Measurements from ENCODE around the gene ANKRD13B.
A peak's percentile ranks its signal among the peaks of the same experiment; 100 is the strongest.

ANKRD13B gene

DNA sequence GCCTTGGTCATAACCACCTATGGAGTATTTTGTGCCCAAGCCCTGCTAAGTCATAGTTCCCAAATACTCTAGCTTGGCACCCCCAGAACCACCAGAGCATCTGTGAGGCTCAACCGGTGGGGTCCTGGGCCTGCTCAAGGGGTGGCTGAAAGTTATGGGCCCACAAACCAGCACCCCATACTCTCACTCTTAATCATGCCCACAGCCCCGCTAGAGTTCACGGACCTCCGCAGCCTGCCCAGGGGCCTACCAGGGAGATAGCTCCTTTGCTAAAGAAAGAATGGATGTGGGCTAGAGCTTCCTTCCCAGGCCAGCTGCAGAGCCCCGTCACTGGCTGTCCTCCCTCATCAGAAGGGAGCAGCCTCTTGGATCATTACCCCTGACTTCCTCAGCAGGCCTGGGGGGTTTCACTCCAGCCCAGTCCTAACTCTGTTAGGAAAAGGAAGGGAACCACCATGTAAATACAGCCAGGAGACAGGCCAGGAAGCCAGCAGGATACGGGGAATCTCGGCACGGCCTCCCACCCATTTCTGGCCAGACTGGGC, 4.8 kb upstream of the ANKRD13B start:
- Histone ChIP-seq H3K9me3 (ENCODE audit: severe bottlenecking) (no peaks in the 10 kb centered on the region), H3K27ac (no peak overlapping the region)
- DNase-seq: no peak

DNA sequence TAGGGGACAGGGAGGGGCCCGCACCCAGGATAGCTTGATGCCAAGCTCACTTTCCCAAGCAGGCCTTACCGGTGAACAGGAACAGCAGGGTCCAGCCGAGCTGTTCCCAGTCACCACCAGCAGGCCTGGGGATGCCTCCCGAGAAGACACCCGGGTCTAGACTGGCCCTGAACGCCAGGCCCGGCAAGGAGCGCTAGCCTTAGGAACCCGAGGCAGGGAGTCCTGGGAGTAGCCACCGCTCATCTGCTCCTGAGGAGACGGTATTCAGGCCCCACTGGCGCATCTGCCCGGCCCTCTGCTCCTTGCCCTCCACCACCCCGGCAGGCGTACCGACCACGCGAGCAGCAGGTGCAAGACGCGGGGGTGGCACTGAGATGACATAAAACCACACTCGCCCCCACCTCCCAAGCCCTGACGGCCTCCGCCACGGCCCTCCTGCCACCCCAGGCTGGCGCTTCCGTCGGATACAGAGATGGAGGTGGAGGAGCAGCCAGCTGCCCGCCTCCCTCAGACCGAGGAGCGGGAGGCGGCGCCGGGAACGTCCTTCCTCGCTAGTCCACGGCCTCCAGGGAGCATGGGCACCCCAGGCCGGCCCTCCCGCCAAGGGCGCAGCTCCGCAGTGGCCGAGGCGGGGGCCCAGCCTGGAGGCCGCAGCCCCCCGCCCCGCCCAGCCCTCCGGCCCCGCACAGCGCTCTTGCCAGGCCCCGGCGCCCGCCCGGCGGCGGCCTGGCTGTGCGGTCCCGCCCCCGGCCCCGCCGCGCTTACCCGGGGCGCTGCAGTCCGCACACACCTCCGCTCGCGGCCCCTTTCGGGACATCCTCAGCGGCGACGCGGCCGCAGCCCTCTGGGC, 4.1 kb upstream of the ANKRD13B start:
- peak overlapping the region; percentile 51 for H3K27ac ChIP-seq
- no peaks in the 10 kb centered on the region for H3K27me3 ChIP-seq (ENCODE audit: insufficient read depth, low read depth, severe bottlenecking)
- no peak for DNase-seq
- H3K9me3 ChIP-seq (ENCODE audit: severe bottlenecking): no peaks in the 10 kb centered on the region
- H3K4me3 ChIP-seq (ENCODE audit: low read depth, low read length): peak overlapping the region; percentile 59
- TF ChIP-seq, protein P1, sequence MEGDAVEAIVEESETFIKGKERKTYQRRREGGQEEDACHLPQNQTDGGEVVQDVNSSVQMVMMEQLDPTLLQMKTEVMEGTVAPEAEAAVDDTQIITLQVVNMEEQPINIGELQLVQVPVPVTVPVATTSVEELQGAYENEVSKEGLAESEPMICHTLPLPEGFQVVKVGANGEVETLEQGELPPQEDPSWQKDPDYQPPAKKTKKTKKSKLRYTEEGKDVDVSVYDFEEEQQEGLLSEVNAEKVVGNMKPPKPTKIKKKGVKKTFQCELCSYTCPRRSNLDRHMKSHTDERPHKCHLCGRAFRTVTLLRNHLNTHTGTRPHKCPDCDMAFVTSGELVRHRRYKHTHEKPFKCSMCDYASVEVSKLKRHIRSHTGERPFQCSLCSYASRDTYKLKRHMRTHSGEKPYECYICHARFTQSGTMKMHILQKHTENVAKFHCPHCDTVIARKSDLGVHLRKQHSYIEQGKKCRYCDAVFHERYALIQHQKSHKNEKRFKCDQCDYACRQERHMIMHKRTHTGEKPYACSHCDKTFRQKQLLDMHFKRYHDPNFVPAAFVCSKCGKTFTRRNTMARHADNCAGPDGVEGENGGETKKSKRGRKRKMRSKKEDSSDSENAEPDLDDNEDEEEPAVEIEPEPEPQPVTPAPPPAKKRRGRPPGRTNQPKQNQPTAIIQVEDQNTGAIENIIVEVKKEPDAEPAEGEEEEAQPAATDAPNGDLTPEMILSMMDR (IDR thresholded peaks at IDR 0.05; ENCODE audit: low read depth, low read length): no peak
- H3K36me3 ChIP-seq: no peaks in the 10 kb centered on the region

More for the DNA sequence above, 4.8 kb upstream of the ANKRD13B start:
- peak overlapping the region; percentile 59 for H3K4me3 ChIP-seq (ENCODE audit: low read depth, low read length)
- H3K27me3 ChIP-seq (ENCODE audit: insufficient read depth, low read depth, severe bottlenecking): no peaks in the 10 kb centered on the region
- TF ChIP-seq, protein P1 (IDR thresholded peaks at IDR 0.05; ENCODE audit: low read depth, low read length): no peak
- H3K36me3 ChIP-seq: peaks cover 4% of the 10 kb centered on the region

DNA sequence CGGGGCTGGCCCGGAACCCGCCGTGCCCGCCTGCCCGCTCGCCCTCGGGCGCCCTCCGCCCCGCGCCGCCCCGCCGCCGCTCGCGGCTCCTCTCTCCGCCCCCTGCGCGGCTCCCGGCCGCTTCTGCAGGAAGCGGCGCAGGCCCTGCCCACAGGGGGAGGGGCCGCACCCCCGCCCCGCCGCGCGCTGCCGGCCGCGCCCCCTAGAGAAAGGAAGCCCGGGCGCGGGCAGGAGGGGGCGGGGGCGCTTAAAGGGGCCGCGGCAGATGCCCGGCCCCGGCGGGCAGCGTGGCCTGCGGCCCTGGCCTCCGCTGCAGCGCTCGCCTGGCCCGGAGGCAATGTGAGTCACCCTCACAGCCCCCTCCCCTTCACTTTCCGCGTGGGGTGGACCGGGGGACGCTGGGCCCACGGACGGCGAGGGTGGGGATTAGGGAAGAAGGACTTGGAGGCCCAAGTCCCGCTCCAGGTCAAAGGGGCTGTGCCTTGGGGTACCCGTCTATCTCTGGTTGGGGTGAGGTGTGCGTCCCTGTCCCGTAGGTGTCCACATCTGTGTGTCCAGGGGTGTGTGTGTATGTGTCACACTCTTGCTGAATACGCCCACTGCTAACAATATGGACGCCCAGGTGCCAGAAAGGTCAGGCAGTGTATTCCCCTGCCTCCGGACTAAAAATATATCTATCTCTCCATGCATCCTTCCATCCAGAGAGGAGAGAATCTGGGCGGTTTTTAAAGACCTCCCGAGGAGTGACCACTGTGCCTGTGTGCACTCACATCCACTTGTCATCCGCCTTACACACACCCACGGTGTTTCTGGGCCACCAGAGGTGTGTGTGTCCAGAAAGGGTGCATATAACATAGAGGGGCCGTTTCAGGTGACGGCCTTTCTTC, 3.2 kb upstream of the ANKRD13B start, which contains the start of gene GIT1:
Gene GIT1, minus strand, starts transcription at position 125 of the 887 bp plus-strand sequence. CDS start 270 bp downstream, outside the sequence.
- Histone ChIP-seq H3K4me3 (ENCODE audit: low read depth, low read length) (peak within 1 kb of the TSS; percentile 67), H3K36me3 (no peaks in the 10 kb centered on the region), H3K27me3 (ENCODE audit: insufficient read depth, low read depth, severe bottlenecking) (no peaks in the 10 kb centered on the region), H3K9me3 (ENCODE audit: severe bottlenecking) (no peaks in the 10 kb centered on the region), H3K27ac (peak within 1 kb of the TSS; percentile 94)
- peak; percentile 84 for DNase-seq
- TF ChIP-seq, protein P1 (IDR thresholded peaks at IDR 0.05; ENCODE audit: low read depth, low read length): no peak

DNA sequence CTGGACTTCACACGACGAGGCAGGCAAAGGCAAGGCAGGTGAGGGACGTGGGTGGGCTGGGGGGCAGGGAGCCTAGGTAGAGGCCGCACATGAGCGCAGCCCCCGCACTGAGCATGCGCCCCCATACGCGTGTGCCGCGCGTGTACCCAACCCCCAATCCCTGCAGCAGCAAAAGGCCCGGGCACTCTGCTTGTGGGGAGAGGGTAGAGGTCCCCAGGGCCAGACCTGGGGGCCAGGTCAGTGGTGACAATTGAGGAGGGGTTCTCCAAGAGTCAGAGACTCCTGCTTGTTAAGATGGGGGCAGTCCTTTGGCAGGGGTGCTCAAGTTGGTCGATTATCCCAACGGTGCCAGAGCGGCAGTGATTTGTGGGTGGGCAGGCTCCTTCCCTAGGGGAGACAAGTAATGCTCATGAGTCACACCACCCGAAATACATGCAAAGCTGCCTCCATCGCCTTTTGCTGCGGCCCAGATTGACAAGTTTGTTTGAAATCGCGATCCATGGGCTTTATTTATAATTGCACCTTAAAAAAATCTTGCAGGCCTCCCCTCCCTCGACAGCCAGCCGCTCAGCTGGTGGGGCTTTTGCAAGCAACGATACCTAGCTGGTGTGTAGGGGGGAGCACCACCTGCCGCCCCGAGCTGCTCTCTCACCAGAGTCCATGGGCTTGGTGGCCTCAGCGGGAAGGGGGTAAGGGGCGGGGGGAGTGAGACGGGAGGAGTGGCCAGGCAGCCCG, 2.4 kb upstream of the ANKRD13B start:
- TF ChIP-seq, protein P1 (IDR thresholded peaks at IDR 0.05; ENCODE audit: low read depth, low read length): no peak
- Histone ChIP-seq H3K27me3 (ENCODE audit: insufficient read depth, low read depth, severe bottlenecking) (no peaks in the 10 kb centered on the region), H3K36me3 (no peaks in the 10 kb centered on the region), H3K9me3 (ENCODE audit: severe bottlenecking) (no peaks in the 10 kb centered on the region), H3K27ac (peak overlapping the region; percentile 94), H3K4me3 (ENCODE audit: low read depth, low read length) (peak overlapping the region; percentile 67)
- peak; percentile 87 for DNase-seq

DNA sequence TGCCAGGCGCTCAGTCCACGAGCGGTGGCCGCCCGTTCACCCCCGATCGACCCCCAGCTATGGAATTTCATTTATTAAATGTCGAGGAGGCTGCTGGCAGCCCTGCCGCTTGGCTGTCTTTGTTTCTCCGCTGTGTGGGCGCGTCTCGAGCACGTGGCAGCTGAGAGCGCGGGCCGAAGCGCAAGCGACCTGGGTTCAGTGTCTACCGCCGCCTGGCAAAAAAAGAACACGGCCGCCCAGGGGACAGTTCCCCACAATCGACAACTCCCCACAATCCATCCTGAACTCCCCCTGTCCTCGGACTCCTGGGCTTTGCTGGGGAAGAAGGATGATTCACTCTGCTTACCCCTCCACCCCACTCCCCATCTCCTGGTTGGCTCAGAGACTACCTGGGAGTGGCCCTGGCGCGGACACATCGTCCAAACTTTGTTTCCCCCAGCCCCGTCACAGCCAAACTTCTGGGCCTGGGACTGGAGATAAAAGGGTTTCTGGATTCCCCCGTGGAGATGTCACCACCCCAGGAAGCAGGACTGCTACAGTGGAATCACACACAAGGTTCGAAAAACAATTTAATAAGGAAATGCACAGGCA, 1.7 kb upstream of the ANKRD13B start:
- H3K4me3 ChIP-seq (ENCODE audit: low read depth, low read length): peak overlapping the region; percentile 67

More for the DNA sequence above, 1.7 kb upstream of the ANKRD13B start:
- Histone ChIP-seq H3K36me3 (no peaks in the 10 kb centered on the region), H3K9me3 (ENCODE audit: severe bottlenecking) (no peaks in the 10 kb centered on the region), H3K27me3 (ENCODE audit: insufficient read depth, low read depth, severe bottlenecking) (no peaks in the 10 kb centered on the region), H3K27ac (peak overlapping the region; percentile 94)
- DNase-seq: peak; percentile 75
- TF ChIP-seq, protein P1 (IDR thresholded peaks at IDR 0.05; ENCODE audit: low read depth, low read length): no peak
